ENCODE results near the gene MAST1. TPM values are rescaled to one million over a fixed set of nuclear protein-coding genes. Genes with fewer than 3 reads are reported as not detected.
A peak's percentile ranks its signal among the peaks of the same experiment; 100 is the strongest.
"Not testable (repeated sequence)": the region's sequence is repeated elsewhere in the genome, so short reads cannot be mapped to it uniquely, and the experiment has no call there.

MAST1 gene
- total and polyA plus RNA-seq, 2 donors (not counting 1 experiment from before 2014, with no cell fraction given): 0.39 to 1.1 TPM

DNA sequence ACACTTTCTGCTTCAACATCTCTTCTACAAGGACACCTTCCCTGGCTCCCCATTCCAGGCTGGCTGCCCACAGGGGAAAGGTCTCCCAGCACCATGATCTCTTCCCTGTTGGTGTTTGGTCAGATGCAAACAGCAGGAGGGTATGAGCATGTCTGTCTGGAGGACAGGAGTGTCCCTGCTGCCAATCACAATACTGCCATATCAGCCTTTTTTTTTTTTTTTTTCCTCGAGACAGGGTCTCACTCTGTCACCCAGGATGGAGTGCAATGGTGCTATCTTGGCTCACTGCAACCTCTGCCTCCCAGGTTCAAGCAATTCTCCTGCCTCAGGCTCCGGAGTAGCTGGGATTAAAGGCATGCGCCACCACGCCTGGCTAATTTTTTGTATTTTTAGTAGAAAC is 77.5 kb downstream of the MAST1 start:
- H3K27me3 ChIP-seq (replicated peaks in 1 of 4; ENCODE audit: control extremely low read depth in 1 of 4, control insufficient read depth in 3 of 4, insufficient read depth in 4 of 4, low read length in 3 of 4); H3K9me3 Mint-ChIP-seq (ENCODE audit: insufficient read depth); H3K4me3 ChIP-seq (ENCODE audit: control extremely low read depth in 1 of 5, extremely low read depth in 1 of 5, insufficient read depth in 1 of 5, low read depth in 2 of 5, low read length in 4 of 5); H3K27ac Mint-ChIP-seq; H3K4me3 Mint-ChIP-seq; H3K36me3 ChIP-seq (replicated peaks in 1 of 2; ENCODE audit: control extremely low read depth in 1 of 2, control insufficient read depth in 1 of 2, extremely low read depth in 1 of 2, insufficient read depth in 2 of 2, low read length in 1 of 2); H3K79me2 ChIP-seq (ENCODE audit: control insufficient read depth, insufficient read depth, low read length); ATAC-seq (ENCODE audit: low read depth); H3K9me3 ChIP-seq (ENCODE audit: control extremely low read depth in 1 of 3, control insufficient read depth in 2 of 3, insufficient read depth in 1 of 3, low read length in 2 of 3); H4K20me1 ChIP-seq (ENCODE audit: control insufficient read depth, insufficient read depth, low read length, poor library complexity, severe bottlenecking); H3K9ac ChIP-seq (ENCODE audit: low read length); intact Hi-C loops (cut with micrococcal nuclease); H3K27ac ChIP-seq (ENCODE audit: low read length in 2 of 2); CTCF ChIA-PET; H3K4me2 ChIP-seq (replicated peaks; ENCODE audit: low read depth, low read length, poor library complexity, severe bottlenecking); H3K27me3 Mint-ChIP-seq; H2AFZ ChIP-seq (ENCODE audit: insufficient read depth, low read depth, low read length, poor library complexity, severe bottlenecking); DNase-seq: not testable (repeated sequence)
- no CpG with 5 or more reads among the region's 4 CpGs for WGBS (ENCODE audit: insufficient coverage)
- POLR2A ChIA-PET: interaction anchor here (0.7 to 1.2 kb wide), 4 partner anchors 9 to 25 kb away, joined by 3 to 6 read pairs (median 4); partner anchors contain the start of genes FARSA and GCDH
- peaks cover 9 to 29% of the 10 kb centered on the region in 2 donors for H3K4me1 ChIP-seq (ENCODE audit: control insufficient read depth in 2 of 2, insufficient read depth in 2 of 2, low read length in 2 of 2)
- H3K4me1 Mint-ChIP-seq: peaks cover 23% of the 10 kb centered on the region

DNA sequence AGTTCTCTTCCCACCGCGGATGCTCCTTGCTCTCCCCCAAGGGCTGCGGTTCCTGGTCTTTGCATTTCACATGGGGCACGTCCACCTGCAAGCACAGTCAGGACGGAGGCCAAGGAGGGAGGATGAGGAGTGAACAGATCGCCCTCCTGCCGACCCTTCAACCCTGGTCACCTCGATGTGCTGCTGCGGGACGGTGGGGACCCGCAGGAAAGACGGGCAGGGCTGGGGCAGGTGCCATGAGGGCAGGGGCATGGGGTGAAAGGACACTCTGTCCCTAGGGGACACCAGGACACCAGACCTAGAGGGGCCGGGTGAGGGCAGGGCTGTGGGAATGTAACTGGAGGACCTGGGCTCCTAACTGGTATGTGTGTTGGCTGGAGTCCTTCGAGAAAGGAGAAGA is 79.9 kb downstream of the MAST1 start:
- POLR2A ChIA-PET: interaction anchor here (0.7 to 1.6 kb wide), 2 partner anchors 20 to 38 kb away, joined by 4 to 8 read pairs; no protein-coding TSS in a partner anchor
- H3K9ac ChIP-seq (ENCODE audit: low read length): no peak overlapping the region
- no peak for TF ChIP-seq EZH2 (IDR thresholded peaks at IDR 0.05; ENCODE audit: borderline replicate concordance, insufficient read depth, low read depth, low read length, poor library complexity, severe bottlenecking)
- TF ChIP-seq, protein P1, sequence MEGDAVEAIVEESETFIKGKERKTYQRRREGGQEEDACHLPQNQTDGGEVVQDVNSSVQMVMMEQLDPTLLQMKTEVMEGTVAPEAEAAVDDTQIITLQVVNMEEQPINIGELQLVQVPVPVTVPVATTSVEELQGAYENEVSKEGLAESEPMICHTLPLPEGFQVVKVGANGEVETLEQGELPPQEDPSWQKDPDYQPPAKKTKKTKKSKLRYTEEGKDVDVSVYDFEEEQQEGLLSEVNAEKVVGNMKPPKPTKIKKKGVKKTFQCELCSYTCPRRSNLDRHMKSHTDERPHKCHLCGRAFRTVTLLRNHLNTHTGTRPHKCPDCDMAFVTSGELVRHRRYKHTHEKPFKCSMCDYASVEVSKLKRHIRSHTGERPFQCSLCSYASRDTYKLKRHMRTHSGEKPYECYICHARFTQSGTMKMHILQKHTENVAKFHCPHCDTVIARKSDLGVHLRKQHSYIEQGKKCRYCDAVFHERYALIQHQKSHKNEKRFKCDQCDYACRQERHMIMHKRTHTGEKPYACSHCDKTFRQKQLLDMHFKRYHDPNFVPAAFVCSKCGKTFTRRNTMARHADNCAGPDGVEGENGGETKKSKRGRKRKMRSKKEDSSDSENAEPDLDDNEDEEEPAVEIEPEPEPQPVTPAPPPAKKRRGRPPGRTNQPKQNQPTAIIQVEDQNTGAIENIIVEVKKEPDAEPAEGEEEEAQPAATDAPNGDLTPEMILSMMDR (IDR thresholded peaks at IDR 0.05): no peak
- no peak overlapping the region for H3K4me3 ChIP-seq (ENCODE audit: control extremely low read depth in 1 of 5, extremely low read depth in 1 of 5, insufficient read depth in 1 of 5, low read depth in 2 of 5, low read length in 4 of 5)
- no peak overlapping the region for H2AFZ ChIP-seq (ENCODE audit: insufficient read depth, low read depth, low read length, poor library complexity, severe bottlenecking)
- H3K4me2 ChIP-seq (replicated peaks; ENCODE audit: low read depth, low read length, poor library complexity, severe bottlenecking): no peak overlapping the region
- H3K27me3 Mint-ChIP-seq: no peaks in the 10 kb centered on the region
- WGBS (ENCODE audit: insufficient coverage): 97% methylated on average over 14 of the region's 14 CpGs
- no peaks in the 10 kb centered on the region for H3K9me3 ChIP-seq (ENCODE audit: control extremely low read depth in 1 of 3, control insufficient read depth in 2 of 3, insufficient read depth in 1 of 3, low read length in 2 of 3)
- no peaks in the 10 kb centered on the region for H3K27me3 ChIP-seq (replicated peaks in 1 of 4; ENCODE audit: control extremely low read depth in 1 of 4, control insufficient read depth in 3 of 4, insufficient read depth in 4 of 4, low read length in 3 of 4)
- CTCF ChIA-PET: no interaction called here
- H3K79me2 ChIP-seq (ENCODE audit: control insufficient read depth, insufficient read depth, low read length): no peaks in the 10 kb centered on the region
- H3K27ac ChIP-seq (ENCODE audit: low read length in 2 of 2): no peak overlapping the region
- intact Hi-C loops (cut with micrococcal nuclease): no loop called here
- H3K27ac Mint-ChIP-seq: peak overlapping the region; percentile 61
- H3K4me1 Mint-ChIP-seq: peaks cover 20% of the 10 kb centered on the region
- peaks cover 0 to 13% of the 10 kb centered on the region in 2 experiments for H3K36me3 ChIP-seq (replicated peaks in 1 of 2; ENCODE audit: control extremely low read depth in 1 of 2, control insufficient read depth in 1 of 2, extremely low read depth in 1 of 2, insufficient read depth in 2 of 2, low read length in 1 of 2)
- DNase-seq (peak; percentile 23), ATAC-seq (ENCODE audit: low read depth) (no peak)
- peaks cover 9 to 25% of the 10 kb centered on the region in 2 donors for H3K4me1 ChIP-seq (ENCODE audit: control insufficient read depth in 2 of 2, insufficient read depth in 2 of 2, low read length in 2 of 2)
- peak overlapping the region; percentile 34 for H3K4me3 Mint-ChIP-seq
- H3K9me3 Mint-ChIP-seq (ENCODE audit: insufficient read depth): no peaks in the 10 kb centered on the region
- H4K20me1 ChIP-seq (ENCODE audit: control insufficient read depth, insufficient read depth, low read length, poor library complexity, severe bottlenecking): no peaks in the 10 kb centered on the region
